ENCODE results near the gene MAD1L1. TPM values are rescaled to one million over a fixed set of nuclear protein-coding genes. Genes with fewer than 3 reads are reported as not detected.

The MAD1L1 gene
- total and polyA plus RNA-seq, 4 donors: 12.8 to 20.7 (median 16.5) TPM

DNA sequence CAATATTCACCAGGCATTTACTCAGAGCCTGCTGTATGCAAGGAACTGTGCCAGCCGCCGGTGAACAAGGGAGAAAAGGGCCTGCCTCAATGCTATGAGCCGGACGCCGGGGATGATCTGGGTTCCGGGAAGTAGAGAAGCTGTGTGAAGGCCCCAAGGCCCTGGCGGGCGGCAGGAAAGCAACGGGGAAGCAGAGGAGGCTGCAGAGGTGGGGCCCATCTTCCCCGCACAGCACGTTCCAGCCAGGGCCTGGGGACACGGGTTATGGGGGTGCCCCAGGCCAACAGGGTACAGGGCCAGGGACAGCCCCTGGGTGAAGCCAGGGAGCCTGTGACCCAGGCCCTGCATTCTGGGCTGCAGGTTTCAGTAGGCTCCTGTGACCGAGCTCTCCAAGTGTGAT is 179.3 kb downstream of the MAD1L1 start (continued):
- TF ChIP-seq, protein P1, sequence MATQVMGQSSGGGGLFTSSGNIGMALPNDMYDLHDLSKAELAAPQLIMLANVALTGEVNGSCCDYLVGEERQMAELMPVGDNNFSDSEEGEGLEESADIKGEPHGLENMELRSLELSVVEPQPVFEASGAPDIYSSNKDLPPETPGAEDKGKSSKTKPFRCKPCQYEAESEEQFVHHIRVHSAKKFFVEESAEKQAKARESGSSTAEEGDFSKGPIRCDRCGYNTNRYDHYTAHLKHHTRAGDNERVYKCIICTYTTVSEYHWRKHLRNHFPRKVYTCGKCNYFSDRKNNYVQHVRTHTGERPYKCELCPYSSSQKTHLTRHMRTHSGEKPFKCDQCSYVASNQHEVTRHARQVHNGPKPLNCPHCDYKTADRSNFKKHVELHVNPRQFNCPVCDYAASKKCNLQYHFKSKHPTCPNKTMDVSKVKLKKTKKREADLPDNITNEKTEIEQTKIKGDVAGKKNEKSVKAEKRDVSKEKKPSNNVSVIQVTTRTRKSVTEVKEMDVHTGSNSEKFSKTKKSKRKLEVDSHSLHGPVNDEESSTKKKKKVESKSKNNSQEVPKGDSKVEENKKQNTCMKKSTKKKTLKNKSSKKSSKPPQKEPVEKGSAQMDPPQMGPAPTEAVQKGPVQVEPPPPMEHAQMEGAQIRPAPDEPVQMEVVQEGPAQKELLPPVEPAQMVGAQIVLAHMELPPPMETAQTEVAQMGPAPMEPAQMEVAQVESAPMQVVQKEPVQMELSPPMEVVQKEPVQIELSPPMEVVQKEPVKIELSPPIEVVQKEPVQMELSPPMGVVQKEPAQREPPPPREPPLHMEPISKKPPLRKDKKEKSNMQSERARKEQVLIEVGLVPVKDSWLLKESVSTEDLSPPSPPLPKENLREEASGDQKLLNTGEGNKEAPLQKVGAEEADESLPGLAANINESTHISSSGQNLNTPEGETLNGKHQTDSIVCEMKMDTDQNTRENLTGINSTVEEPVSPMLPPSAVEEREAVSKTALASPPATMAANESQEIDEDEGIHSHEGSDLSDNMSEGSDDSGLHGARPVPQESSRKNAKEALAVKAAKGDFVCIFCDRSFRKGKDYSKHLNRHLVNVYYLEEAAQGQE (IDR thresholded peaks at IDR 0.05): no peak
- no peak for TF ChIP-seq TAF1 (conservative IDR thresholded peaks at IDR 0.05)
- no peak for TF ChIP-seq JUND (IDR thresholded peaks at IDR 0.05)
- no peak for TF ChIP-seq FOXA1 (IDR thresholded peaks at IDR 0.05)
- no peak for TF ChIP-seq HNF4A (conservative IDR thresholded peaks at IDR 0.05)

DNA sequence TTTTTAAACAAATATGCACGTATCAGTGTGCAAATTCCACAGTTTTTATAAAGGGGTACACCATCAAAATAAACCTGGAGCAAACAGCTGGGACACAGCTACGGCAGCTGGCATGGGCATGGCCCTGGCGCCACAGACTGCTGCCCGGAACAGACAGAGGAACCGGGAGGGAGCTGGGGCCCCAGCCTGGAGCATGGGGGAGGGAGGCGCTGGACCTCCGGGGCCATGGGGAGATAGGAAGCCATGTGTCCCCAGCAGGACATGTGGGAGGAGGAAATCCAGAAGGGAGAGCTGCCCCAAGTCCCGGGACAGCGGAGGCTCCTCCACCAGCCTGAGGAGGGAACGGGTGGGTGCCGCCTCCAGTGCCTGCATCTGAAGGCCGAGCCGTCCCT is 180.1 kb downstream of the MAD1L1 start:
- 94% methylated on average over 13 of the region's 13 CpGs for WGBS
- Histone ChIP-seq H3K9me3 (ENCODE audit: control insufficient read depth in 4 of 4, low read length in 3 of 4) (no peaks in the 10 kb centered on the region), H3K36me3 (ENCODE audit: control insufficient read depth in 4 of 4, insufficient read depth in 3 of 4, low read depth in 1 of 4, low read length in 3 of 4) (no peaks in the 10 kb centered on the region), H3K4me3 (ENCODE audit: low read depth in 1 of 3, low read length in 3 of 3) (no peak overlapping the region), H3K9ac (ENCODE audit: low read depth in 1 of 2, low read length in 2 of 2) (no peak overlapping the region), H3K27ac (ENCODE audit: low read depth in 1 of 2, low read length in 2 of 2) (no peak overlapping the region), H3K4me1 (ENCODE audit: control insufficient read depth in 4 of 4, insufficient read depth in 4 of 4, low read length in 3 of 4) (no peaks in the 10 kb centered on the region), H3K27me3 (ENCODE audit: control insufficient read depth in 4 of 4, insufficient read depth in 4 of 4, low read length in 3 of 4) (no peaks in the 10 kb centered on the region)
- DNase-seq (ENCODE audit: low spot score): no peak
- no peak for TF ChIP-seq YY1 (IDR thresholded peaks at IDR 0.05)

DNA sequence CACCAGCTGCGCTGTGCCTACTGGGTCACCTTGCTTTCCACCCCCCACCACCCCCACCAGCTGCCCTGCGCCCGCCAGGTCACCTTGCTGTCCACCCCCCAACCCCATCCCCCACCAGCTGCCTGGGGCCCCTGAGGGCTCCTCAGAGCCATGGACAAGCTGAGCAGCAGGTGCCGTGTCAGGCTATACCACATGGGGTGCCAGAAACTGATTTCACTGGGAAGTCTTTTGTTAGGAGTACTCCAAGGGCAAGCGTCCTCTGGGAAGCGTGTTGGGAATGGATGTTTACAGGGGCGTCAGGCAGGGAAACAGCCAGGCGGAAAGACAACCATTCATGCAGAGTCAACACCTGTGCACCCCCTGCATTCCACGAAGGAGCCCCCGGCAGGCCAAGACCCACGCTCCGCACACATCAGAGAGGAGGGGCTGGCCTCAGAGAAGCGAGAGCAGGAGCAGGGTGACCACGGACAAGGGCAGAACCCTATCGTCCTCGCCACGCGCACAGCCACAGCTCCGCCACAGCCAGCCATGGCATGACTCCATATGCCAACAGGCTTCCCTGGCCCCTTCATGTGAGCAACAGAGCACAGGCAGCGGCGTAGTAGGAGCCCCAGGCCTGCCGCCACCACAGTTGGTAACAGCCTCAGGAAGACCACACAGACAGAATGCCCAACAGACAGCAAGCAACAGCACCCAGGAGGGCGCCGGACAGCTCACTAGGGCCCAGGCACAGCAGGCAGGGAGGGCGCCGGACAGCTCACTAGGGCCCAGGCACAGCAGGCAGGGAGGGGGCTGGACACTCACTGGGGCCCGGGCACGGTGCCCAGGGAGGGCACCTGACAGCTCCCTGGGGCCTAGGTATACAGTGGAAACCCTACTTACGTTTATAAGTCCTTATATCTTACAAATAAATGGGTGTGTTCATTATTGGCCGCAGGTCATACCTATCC is 180.8 kb downstream of the MAD1L1 start:
- TF ChIP-seq FOXA1 (IDR thresholded peaks at IDR 0.05) (no peak), EGR1 (IDR thresholded peaks at IDR 0.05; ENCODE audit: low read depth in 2 of 2) (no peak), FOXA2 (IDR thresholded peaks at IDR 0.05) (no peak), GABPA (IDR thresholded peaks at IDR 0.05 in 1 of 2, conservative IDR thresholded peaks at IDR 0.05 in 1 of 2) (no peak), JUND (IDR thresholded peaks at IDR 0.05) (no peak), NR2F2 (IDR thresholded peaks at IDR 0.05) (no peak), RAD21 (IDR thresholded peaks at IDR 0.05) (no peak), YY1 (IDR thresholded peaks at IDR 0.05) (no peak), TAF1 (conservative IDR thresholded peaks at IDR 0.05) (no peak), RXRA (IDR thresholded peaks at IDR 0.05) (no peak), HNF4G (IDR thresholded peaks at IDR 0.05) (no peak), SP1 (IDR thresholded peaks at IDR 0.05) (no peak)
- TF ChIP-seq, protein P1 (IDR thresholded peaks at IDR 0.05): no peak
- TF ChIP-seq, protein P2, sequence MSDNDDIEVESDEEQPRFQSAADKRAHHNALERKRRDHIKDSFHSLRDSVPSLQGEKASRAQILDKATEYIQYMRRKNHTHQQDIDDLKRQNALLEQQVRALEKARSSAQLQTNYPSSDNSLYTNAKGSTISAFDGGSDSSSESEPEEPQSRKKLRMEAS (IDR thresholded peaks at IDR 0.05): no peak
- TF ChIP-seq, protein P3, sequence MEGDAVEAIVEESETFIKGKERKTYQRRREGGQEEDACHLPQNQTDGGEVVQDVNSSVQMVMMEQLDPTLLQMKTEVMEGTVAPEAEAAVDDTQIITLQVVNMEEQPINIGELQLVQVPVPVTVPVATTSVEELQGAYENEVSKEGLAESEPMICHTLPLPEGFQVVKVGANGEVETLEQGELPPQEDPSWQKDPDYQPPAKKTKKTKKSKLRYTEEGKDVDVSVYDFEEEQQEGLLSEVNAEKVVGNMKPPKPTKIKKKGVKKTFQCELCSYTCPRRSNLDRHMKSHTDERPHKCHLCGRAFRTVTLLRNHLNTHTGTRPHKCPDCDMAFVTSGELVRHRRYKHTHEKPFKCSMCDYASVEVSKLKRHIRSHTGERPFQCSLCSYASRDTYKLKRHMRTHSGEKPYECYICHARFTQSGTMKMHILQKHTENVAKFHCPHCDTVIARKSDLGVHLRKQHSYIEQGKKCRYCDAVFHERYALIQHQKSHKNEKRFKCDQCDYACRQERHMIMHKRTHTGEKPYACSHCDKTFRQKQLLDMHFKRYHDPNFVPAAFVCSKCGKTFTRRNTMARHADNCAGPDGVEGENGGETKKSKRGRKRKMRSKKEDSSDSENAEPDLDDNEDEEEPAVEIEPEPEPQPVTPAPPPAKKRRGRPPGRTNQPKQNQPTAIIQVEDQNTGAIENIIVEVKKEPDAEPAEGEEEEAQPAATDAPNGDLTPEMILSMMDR (IDR thresholded peaks at IDR 0.05; ENCODE audit: low read depth, low read length, missing input control): no peak
- TF ChIP-seq, protein P4, sequence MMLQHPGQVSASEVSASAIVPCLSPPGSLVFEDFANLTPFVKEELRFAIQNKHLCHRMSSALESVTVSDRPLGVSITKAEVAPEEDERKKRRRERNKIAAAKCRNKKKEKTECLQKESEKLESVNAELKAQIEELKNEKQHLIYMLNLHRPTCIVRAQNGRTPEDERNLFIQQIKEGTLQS (IDR thresholded peaks at IDR 0.05): no peak
- TF ChIP-seq, protein P5, sequence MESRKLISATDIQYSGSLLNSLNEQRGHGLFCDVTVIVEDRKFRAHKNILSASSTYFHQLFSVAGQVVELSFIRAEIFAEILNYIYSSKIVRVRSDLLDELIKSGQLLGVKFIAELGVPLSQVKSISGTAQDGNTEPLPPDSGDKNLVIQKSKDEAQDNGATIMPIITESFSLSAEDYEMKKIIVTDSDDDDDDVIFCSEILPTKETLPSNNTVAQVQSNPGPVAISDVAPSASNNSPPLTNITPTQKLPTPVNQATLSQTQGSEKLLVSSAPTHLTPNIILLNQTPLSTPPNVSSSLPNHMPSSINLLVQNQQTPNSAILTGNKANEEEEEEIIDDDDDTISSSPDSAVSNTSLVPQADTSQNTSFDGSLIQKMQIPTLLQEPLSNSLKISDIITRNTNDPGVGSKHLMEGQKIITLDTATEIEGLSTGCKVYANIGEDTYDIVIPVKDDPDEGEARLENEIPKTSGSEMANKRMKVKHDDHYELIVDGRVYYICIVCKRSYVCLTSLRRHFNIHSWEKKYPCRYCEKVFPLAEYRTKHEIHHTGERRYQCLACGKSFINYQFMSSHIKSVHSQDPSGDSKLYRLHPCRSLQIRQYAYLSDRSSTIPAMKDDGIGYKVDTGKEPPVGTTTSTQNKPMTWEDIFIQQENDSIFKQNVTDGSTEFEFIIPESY (IDR thresholded peaks at IDR 0.05): no peak

More for the DNA sequence above, 180.8 kb downstream of the MAD1L1 start:
- H3K4me1 ChIP-seq (ENCODE audit: control insufficient read depth in 4 of 4, insufficient read depth in 4 of 4, low read length in 3 of 4): no peaks in the 10 kb centered on the region
- no peak for DNase-seq (ENCODE audit: low spot score)
- H3K27me3 ChIP-seq (ENCODE audit: control insufficient read depth in 4 of 4, insufficient read depth in 4 of 4, low read length in 3 of 4): no peaks in the 10 kb centered on the region
- WGBS: 96% methylated on average over 30 of the region's 30 CpGs
- no peak overlapping the region for H3K4me3 ChIP-seq (ENCODE audit: low read depth in 1 of 3, low read length in 3 of 3)
- no peaks in the 10 kb centered on the region for H3K36me3 ChIP-seq (ENCODE audit: control insufficient read depth in 4 of 4, insufficient read depth in 3 of 4, low read depth in 1 of 4, low read length in 3 of 4)
- no peak overlapping the region for H3K27ac ChIP-seq (ENCODE audit: low read depth in 1 of 2, low read length in 2 of 2)
- H3K9ac ChIP-seq (ENCODE audit: low read depth in 1 of 2, low read length in 2 of 2): no peak overlapping the region
- no peaks in the 10 kb centered on the region for H3K9me3 ChIP-seq (ENCODE audit: control insufficient read depth in 4 of 4, low read length in 3 of 4)
